Measurements from ENCODE around the gene HBM.

DNA sequence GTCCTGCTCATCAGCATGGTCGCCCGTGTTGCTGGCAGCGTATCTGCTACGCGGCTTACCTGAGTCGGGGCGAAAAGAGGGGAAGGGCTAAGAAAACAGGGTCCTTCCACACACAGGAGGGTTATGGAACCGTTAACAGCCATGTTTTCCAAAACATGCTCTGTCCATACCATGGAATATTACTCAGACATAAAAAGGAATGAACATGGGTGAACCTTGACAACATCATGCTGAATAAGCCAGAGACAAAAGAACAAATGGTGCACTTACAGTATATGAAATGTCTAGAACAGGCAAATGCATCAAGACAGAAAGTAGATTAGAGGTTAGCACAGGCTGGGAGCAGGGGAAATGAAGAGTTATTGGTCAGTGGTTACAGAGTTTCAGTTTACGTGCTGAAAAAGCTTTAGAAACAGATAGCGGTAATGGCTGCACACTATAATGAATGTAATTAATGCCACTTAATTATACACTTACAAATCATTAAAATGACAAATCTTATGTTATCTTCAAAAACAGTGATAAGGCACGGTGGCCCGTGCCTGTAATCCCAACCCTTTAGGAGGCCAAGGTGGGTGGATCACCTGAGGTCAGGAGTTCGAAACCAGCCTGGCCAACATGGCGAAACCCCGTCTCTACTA, 35.1 kb upstream of the HBM start:
- TF ChIP-seq TARDBP (IDR thresholded peaks at IDR 0.05) (no peak), LEF1 (IDR thresholded peaks at IDR 0.05; ENCODE audit: borderline replicate concordance) (no peak), FOXA1 (IDR thresholded peaks at IDR 0.05) (no peak), ARNT (IDR thresholded peaks at IDR 0.05) (no peak), NFRKB (IDR thresholded peaks at IDR 0.05) (no peak), SP1 (IDR thresholded peaks at IDR 0.05) (no peak), CTBP1 (IDR thresholded peaks at IDR 0.05; ENCODE audit: borderline replicate concordance) (no peak), FOXM1 (IDR thresholded peaks at IDR 0.05; ENCODE audit: borderline replicate concordance) (no peak), ZNF384 (IDR thresholded peaks at IDR 0.05) (no peak), HDGF (IDR thresholded peaks at IDR 0.05; ENCODE audit: borderline replicate concordance) (no peak), SUZ12 (IDR thresholded peaks at IDR 0.05) (no peak), FOXK2 (IDR thresholded peaks at IDR 0.05) (no peak), ELF4 (IDR thresholded peaks at IDR 0.05) (no peak)
- TF ChIP-seq, protein P1, sequence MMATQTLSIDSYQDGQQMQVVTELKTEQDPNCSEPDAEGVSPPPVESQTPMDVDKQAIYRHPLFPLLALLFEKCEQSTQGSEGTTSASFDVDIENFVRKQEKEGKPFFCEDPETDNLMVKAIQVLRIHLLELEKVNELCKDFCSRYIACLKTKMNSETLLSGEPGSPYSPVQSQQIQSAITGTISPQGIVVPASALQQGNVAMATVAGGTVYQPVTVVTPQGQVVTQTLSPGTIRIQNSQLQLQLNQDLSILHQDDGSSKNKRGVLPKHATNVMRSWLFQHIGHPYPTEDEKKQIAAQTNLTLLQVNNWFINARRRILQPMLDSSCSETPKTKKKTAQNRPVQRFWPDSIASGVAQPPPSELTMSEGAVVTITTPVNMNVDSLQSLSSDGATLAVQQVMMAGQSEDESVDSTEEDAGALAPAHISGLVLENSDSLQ (IDR thresholded peaks at IDR 0.05), result no peak
